ENCODE measurements around the gene ZNF608. TPM values are rescaled to one million over a fixed set of nuclear protein-coding genes. Genes with fewer than 3 reads are reported as not detected.

Gene ZNF608
- polyA plus RNA-seq, 1 donor (not counting 4 experiments of a cell fraction or from before 2014, with no cell fraction given), result 1.1 TPM

- no peak overlapping the region for H3K4me2 ChIP-seq (ENCODE audit: control insufficient read depth, extremely low read depth, insufficient read depth, low read depth, low read length)
- no peaks in the 10 kb centered on the region for H3K9me3 ChIP-seq (ENCODE audit: control insufficient read depth, low read depth, low read length)
- no peaks in the 10 kb centered on the region for H3K79me2 ChIP-seq (ENCODE audit: control insufficient read depth, insufficient read depth, low read length)
- H2AFZ ChIP-seq (ENCODE audit: control insufficient read depth, low read length), result no peak overlapping the region
- dilution Hi-C loops (cut with MboI; ENCODE audit: extremely low pct_ligation_motif_present, low sequenced_read_pairs), result no loop called here
- DNase-seq (ENCODE audit: low read depth, low spot score) (no peak), FAIRE-seq (no peak)
- no peaks in the 10 kb centered on the region for H3K27me3 ChIP-seq (ENCODE audit: control insufficient read depth, extremely low read depth, insufficient read depth, low read length)
- H3K4me3 ChIP-seq (ENCODE audit: control insufficient read depth in 2 of 3, extremely low read depth in 1 of 3, insufficient read depth in 2 of 3, low read depth in 1 of 3, low read length in 3 of 3), result no peak overlapping the region
- TF ChIP-seq EZH2 (IDR thresholded peaks at IDR 0.05; ENCODE audit: low read length), result no peak
- TF ChIP-seq CTCF (optimal IDR thresholded peaks at IDR 0.05 in 1 of 3, IDR thresholded peaks at IDR 0.05 in 1 of 3, conservative IDR thresholded peaks at IDR 0.05 in 1 of 3; ENCODE audit: extremely low read depth in 1 of 3, insufficient read depth in 2 of 3, low read length in 3 of 3), result no peak
- H3K36me3 ChIP-seq (ENCODE audit: control insufficient read depth in 2 of 2, extremely low read depth in 1 of 2, insufficient read depth in 2 of 2, low read length in 2 of 2), result no peaks in the 10 kb centered on the region
- H4K20me1 ChIP-seq (ENCODE audit: control insufficient read depth, extremely low read depth, insufficient read depth, low read length), result no peaks in the 10 kb centered on the region
- no peaks in the 10 kb centered on the region for H3K4me1 ChIP-seq (ENCODE audit: control insufficient read depth, extremely low read depth, insufficient read depth, low read length)
- H3K9ac ChIP-seq (ENCODE audit: control insufficient read depth, extremely low read depth, insufficient read depth, low read length), result no peak overlapping the region
- no peaks in the 10 kb centered on the region for H3K9me1 ChIP-seq (ENCODE audit: control insufficient read depth, extremely low read depth, insufficient read depth, low read length)
- H3K27ac ChIP-seq (ENCODE audit: control insufficient read depth, insufficient read depth, low read length), result no peak overlapping the region
Measured at GRCh38 chr5:124713595-124713994, 32.8 kb downstream of the ZNF608 start.

GRCh38 chr5:124712731-124713305, 33.6 kb downstream of the ZNF608 start:
- TF ChIP-seq EZH2 (IDR thresholded peaks at IDR 0.05; ENCODE audit: low read length) (no peak), CTCF (optimal IDR thresholded peaks at IDR 0.05 in 1 of 3, IDR thresholded peaks at IDR 0.05 in 1 of 3, conservative IDR thresholded peaks at IDR 0.05 in 1 of 3; ENCODE audit: extremely low read depth in 1 of 3, insufficient read depth in 2 of 3, low read length in 3 of 3) (no peak)
- dilution Hi-C loops (cut with MboI; ENCODE audit: extremely low pct_ligation_motif_present, low sequenced_read_pairs), result no loop called here

More at GRCh38 chr5:124712731-124713305, 33.6 kb downstream of the ZNF608 start:
- Histone ChIP-seq H3K4me2 (ENCODE audit: control insufficient read depth, extremely low read depth, insufficient read depth, low read depth, low read length) (no peak overlapping the region), H3K79me2 (ENCODE audit: control insufficient read depth, insufficient read depth, low read length) (no peaks in the 10 kb centered on the region), H3K9me3 (ENCODE audit: control insufficient read depth, low read depth, low read length) (no peaks in the 10 kb centered on the region), H3K4me3 (ENCODE audit: control insufficient read depth in 2 of 3, extremely low read depth in 1 of 3, insufficient read depth in 2 of 3, low read depth in 1 of 3, low read length in 3 of 3) (no peak overlapping the region), H3K27ac (ENCODE audit: control insufficient read depth, insufficient read depth, low read length) (no peak overlapping the region), H3K9ac (ENCODE audit: control insufficient read depth, extremely low read depth, insufficient read depth, low read length) (no peak overlapping the region), H3K4me1 (ENCODE audit: control insufficient read depth, extremely low read depth, insufficient read depth, low read length) (no peaks in the 10 kb centered on the region), H2AFZ (ENCODE audit: control insufficient read depth, low read length) (no peak overlapping the region), H3K27me3 (ENCODE audit: control insufficient read depth, extremely low read depth, insufficient read depth, low read length) (no peaks in the 10 kb centered on the region), H4K20me1 (ENCODE audit: control insufficient read depth, extremely low read depth, insufficient read depth, low read length) (no peaks in the 10 kb centered on the region), H3K9me1 (ENCODE audit: control insufficient read depth, extremely low read depth, insufficient read depth, low read length) (no peaks in the 10 kb centered on the region), H3K36me3 (ENCODE audit: control insufficient read depth in 2 of 2, extremely low read depth in 1 of 2, insufficient read depth in 2 of 2, low read length in 2 of 2) (no peaks in the 10 kb centered on the region)
- DNase-seq (ENCODE audit: low read depth, low spot score) (no peak), FAIRE-seq (no peak)
